GM18526 (cell line): Measurements from ENCODE around the gene AKR1C8.

Source experiments
- POLR2A ChIP-seq: IDR thresholded peaks from 3 replicates; pipeline ENCODE4 v1.6.1; 2011; ENCODE audit not compliant: insufficient read length; ENCODE audit errors: extremely low read depth

Gene AKR1C8

GRCh38 chr10:5125315-5126044 is 59.5 kb downstream of the AKR1C8 start:
- TF ChIP-seq POLR2A: no peak

DNA sequence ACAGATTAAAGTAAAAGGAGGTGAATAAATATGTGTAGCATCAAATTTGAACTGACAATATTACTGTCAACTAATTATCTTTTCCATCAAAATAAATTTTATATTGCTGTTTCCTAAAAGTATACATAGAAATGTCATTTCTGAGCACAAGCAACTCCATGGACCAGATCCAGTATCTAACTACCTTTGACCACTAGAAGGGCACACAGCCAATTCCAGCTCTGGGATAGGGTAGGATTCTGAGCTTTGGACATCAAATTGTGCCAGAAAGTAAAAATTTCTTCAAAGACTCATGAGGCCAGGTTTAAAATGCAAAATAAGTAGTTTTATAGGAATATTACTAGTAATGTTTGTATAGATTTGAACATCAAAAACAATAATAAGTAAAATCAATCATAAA is 61.1 kb downstream of the AKR1C8 start:
- no peak for TF ChIP-seq POLR2A

- no peak for TF ChIP-seq POLR2A
Measured at GRCh38 chr10:5117026-5117425, 67.9 kb downstream of the AKR1C8 start.

- no peak for TF ChIP-seq POLR2A
Measured at GRCh38 chr10:5116621-5117020, 68.3 kb downstream of the AKR1C8 start.

DNA sequence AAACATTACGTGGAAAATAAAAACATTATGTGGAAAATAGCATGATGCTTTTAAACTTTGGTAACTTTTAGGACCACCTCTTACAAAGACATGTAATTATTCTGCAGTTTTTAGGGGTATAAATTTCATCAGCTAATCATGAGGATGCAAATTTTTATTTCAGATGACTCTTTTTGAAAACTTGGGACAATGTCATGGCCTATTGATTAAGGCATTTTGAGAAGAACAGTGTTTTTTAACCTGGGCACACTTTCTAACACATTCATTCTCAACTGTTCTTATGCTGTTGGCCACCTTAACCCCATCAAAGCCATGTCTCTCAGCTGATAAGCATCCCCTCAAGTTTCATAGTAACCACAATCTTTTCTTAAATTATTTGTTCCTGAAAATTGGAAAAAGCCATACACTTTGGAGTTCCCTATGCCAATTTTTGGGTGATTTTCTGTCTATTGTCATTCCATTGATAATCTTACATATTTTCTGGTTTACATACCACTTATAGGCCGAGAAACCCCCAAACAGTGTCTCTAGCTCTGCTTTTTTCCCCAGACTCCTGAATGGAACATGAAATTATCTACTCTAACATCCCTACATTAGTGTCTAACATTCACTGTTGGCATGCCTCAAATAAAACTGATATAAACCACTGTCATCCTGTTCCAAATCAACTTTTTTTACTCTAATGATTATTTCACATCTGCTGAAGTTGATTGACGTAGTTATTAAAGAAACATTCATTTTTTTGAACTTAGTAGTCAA is 76.1 kb downstream of the AKR1C8 start:
- no peak for TF ChIP-seq POLR2A

GRCh38 chr10:5107860-5108526 is 77.0 kb downstream of the AKR1C8 start:
- no peak for TF ChIP-seq POLR2A

DNA sequence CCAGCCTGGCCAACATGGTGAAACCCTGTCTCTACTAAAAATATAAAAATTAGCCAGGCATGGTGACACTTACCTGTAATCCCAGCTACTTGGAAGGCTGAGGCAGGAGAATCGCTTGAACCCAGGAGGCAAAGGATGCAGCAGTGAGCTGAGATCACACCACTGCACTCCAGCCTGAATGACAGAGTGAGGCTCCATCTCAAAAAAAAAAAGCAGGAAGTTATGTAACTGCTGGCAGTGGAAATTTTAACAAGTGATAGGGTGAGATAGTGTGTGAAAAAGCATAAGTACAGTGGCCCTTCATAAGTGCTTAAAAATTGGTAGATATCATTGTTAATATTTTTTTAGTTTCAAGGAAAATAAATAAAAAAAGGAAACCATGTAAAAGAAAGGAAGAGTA is 78.4 kb downstream of the AKR1C8 start:
- no peak for TF ChIP-seq POLR2A

- no peak for TF ChIP-seq POLR2A
Measured at GRCh38 chr10:5105626-5106025, 79.3 kb downstream of the AKR1C8 start.
